Breast epithelium (tissue), 4 donors: Measurements from ENCODE around the gene FSTL4. TPM values are rescaled to one million over a fixed set of nuclear protein-coding genes. Genes with fewer than 3 reads are reported as not detected.

Experiments
- DNase-seq, 2 donors: peaks; one replicate each; pipeline ENCODE4 v3.0.0-alpha.2; 2019; ENCODE audit warnings: low spot score in 2 of 2
- H3K27ac ChIP-seq, 2 donors: fragments of 200-600 bp; sonication (generic) in 1 of 2; one replicate each; pipeline ENCODE4 v1.5.1; 2016 to 2019; ENCODE audit warnings: mild to moderate bottlenecking in 1 of 2
- H3K27me3 ChIP-seq, 2 donors: fragments of 200-600 bp; sonication (generic) in 1 of 2; one replicate each; pipeline versions ENCODE4 v1.5.1 to v1.6.0; 2017 to 2019; ENCODE audit warnings: control low read depth in 1 of 2, mild to moderate bottlenecking in 1 of 2
- H3K36me3 ChIP-seq: fragments of 200-600 bp; one replicate; pipeline ENCODE4 v1.5.1; 2019
- H3K4me1 ChIP-seq, 2 donors: fragments of 200-600 bp; sonication (generic); one replicate each; pipeline ENCODE4 v1.5.1; 2016 to 2019; ENCODE audit warnings: control low read depth in 1 of 2
- H3K4me3 ChIP-seq, 3 donors: fragments of 200-600 bp; sonication (generic); 1 replicate in 2 of 3; 2 replicates in 1 of 3; pipeline ENCODE4 v1.5.1; 2016 to 2019; ENCODE audit warnings: mild to moderate bottlenecking in 3 of 3, moderate library complexity in 2 of 3
- H3K9me3 ChIP-seq, 2 donors: fragments of 200-600 bp; sonication (generic) in 1 of 2; one replicate each; pipeline ENCODE4 v1.5.1; 2016 to 2019; ENCODE audit warnings: control low read depth in 1 of 2
- CTCF ChIP-seq, 3 donors: fragments of 450-650 bp; IDR thresholded peaks; one replicate each; pipeline ENCODE4 v1.5.1; 2016 to 2017; ENCODE audit warnings: antibody characterized with exemption in 3 of 3, mild to moderate bottlenecking in 3 of 3, moderate library complexity in 3 of 3
- POLR2A ChIP-seq: fragments of 450-650 bp; IDR thresholded peaks from one replicate; pipeline ENCODE4 v1.6.1; 2016; ENCODE audit warnings: antibody characterized with exemption, mild to moderate bottlenecking, moderate library complexity
- POLR2AphosphoS5 ChIP-seq, 3 donors: sonication (generic); formaldehyde crosslinking; IDR thresholded peaks; one replicate each; pipeline ENCODE4 v1.6.1; 2017; ENCODE audit warnings: antibody characterized with exemption in 3 of 3
- intact Hi-C: fragments of 100-400 bp; cut with DNase I; formaldehyde crosslinking; loops from one replicate; pipeline ENCODE4 v1.15.1; 2023; ENCODE audit warnings: low total_unique reads
- total RNA-seq, 3 donors: library from RNA; depleted of rRNA; stranded (reverse); fragments of >200 nt; gene quantifications; one replicate each; pipeline ENCODE4 v1.1.0, GENCODE V29; 2016

The FSTL4 gene
- total RNA-seq, 3 donors from 2014 or later = 0.16 to 0.98 (median 0.88) TPM

DNA sequence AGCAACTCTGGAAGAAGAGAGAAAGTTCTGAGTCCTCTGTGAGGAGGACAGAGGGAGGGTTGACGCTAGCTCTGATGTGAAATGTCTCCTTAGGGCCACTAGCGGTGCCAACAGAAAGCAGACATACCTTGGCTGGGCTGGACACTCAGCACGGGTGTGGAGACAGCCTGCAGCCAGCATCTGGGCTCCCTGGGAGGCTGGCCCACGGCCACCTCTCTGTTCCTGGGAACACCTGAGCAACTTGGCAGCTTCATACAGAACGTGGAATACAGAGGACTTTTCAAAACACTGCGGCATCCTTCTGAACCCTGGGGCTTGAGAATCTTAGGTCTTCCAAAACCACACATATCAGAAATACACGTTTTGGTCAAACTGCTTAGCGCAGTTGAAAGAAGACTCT is 269.1 kb downstream of the FSTL4 start:
- H3K4me3 ChIP-seq = no peak overlapping the region
- H3K4me1 ChIP-seq = no peaks in the 10 kb centered on the region
- H3K9me3 ChIP-seq = no peaks in the 10 kb centered on the region
- no peak for TF ChIP-seq POLR2A
- TF ChIP-seq POLR2AphosphoS5 (IDR thresholded peaks at IDR 0.05) = no peak
- no peak for TF ChIP-seq CTCF (IDR thresholded peaks at IDR 0.05)
- no peaks in the 10 kb centered on the region for H3K27me3 ChIP-seq
- H3K36me3 ChIP-seq = no peaks in the 10 kb centered on the region
- no peak overlapping the region for H3K27ac ChIP-seq
- peak; percentile 41 to 60 for DNase-seq
- intact Hi-C loops = loop anchor here (5.0 kb wide), 1 partner anchor 794 kb away; no protein-coding TSS in a partner anchor

- intact Hi-C loops = loop anchor here (5.0 kb wide), 1 partner anchor 795 kb away; no protein-coding TSS in a partner anchor
- TF ChIP-seq POLR2A = no peak
- H3K4me1 ChIP-seq = no peaks in the 10 kb centered on the region
Observed at GRCh38 chr5:133341915-133342710, 270.2 kb downstream of the FSTL4 start.

DNA sequence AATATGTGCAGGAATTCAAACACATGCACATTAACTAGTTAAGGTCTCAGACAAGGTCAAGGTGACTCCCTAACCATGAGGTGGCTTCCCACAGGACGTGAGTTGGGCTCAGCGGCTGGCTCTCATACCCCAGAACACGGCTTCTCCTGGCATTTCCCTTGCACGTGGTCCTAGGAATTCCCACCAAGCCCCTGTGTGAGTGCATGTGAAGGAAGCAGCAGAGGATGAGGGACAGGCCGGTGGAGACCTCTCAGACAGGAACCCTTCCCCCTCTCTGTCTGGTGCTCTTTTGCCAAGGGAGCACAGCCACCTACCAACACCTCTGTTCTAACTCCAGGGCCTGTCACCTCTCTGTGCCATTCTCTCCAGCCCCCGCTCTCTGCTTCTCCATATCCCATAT is 271.0 kb downstream of the FSTL4 start:
- no peak overlapping the region for H3K27ac ChIP-seq
- H3K4me1 ChIP-seq = no peaks in the 10 kb centered on the region
- TF ChIP-seq CTCF (IDR thresholded peaks at IDR 0.05) (no peak), POLR2AphosphoS5 (IDR thresholded peaks at IDR 0.05) (no peak), POLR2A (no peak)
- H3K27me3 ChIP-seq = no peaks in the 10 kb centered on the region
- H3K36me3 ChIP-seq = no peaks in the 10 kb centered on the region
- peak in 1 of 2 donors; percentile 30 for DNase-seq
- no peak overlapping the region for H3K4me3 ChIP-seq
- H3K9me3 ChIP-seq = no peaks in the 10 kb centered on the region
- intact Hi-C loops = loop anchor here (5.0 kb wide), 1 partner anchor 796 kb away; no protein-coding TSS in a partner anchor

More at GRCh38 chr5:133341915-133342710, 270.2 kb downstream of the FSTL4 start:
- DNase-seq = peak in 1 of 2 donors; percentile 37
- H3K36me3 ChIP-seq = no peaks in the 10 kb centered on the region
- H3K4me3 ChIP-seq = no peak overlapping the region
- no peak overlapping the region for H3K27ac ChIP-seq
- no peaks in the 10 kb centered on the region for H3K27me3 ChIP-seq
- no peaks in the 10 kb centered on the region for H3K9me3 ChIP-seq

DNA sequence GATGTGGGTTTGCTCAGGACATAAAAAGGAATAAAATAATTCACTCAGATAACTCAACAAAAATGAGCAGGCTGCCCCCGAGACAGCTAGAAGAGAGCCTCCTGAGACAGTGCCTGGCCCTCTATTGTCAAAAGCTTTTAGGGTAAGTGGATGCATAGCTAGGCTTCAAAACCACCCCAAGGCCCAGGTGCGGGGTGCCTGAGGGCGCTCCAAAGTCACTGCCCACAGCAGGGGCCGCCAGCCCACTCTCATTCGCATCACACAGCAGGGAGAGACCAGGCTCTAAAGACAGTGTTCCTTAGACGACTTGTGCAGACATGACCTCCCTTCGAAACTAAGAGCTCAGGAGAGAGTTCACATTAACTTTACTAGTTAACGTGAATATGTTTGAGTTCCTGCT is 271.5 kb downstream of the FSTL4 start:
- no peaks in the 10 kb centered on the region for H3K9me3 ChIP-seq
- no peak overlapping the region for H3K27ac ChIP-seq
- H3K36me3 ChIP-seq = no peaks in the 10 kb centered on the region
- intact Hi-C loops = loop anchor here (5.0 kb wide), 1 partner anchor 796 kb away; no protein-coding TSS in a partner anchor
- H3K4me3 ChIP-seq = no peak overlapping the region
- no peaks in the 10 kb centered on the region for H3K4me1 ChIP-seq
- no peaks in the 10 kb centered on the region for H3K27me3 ChIP-seq
- no peak for TF ChIP-seq POLR2A
- TF ChIP-seq POLR2AphosphoS5 (IDR thresholded peaks at IDR 0.05) = no peak
- no peak for TF ChIP-seq CTCF (IDR thresholded peaks at IDR 0.05)
- DNase-seq = peak in 1 of 2 donors; percentile 35

DNA sequence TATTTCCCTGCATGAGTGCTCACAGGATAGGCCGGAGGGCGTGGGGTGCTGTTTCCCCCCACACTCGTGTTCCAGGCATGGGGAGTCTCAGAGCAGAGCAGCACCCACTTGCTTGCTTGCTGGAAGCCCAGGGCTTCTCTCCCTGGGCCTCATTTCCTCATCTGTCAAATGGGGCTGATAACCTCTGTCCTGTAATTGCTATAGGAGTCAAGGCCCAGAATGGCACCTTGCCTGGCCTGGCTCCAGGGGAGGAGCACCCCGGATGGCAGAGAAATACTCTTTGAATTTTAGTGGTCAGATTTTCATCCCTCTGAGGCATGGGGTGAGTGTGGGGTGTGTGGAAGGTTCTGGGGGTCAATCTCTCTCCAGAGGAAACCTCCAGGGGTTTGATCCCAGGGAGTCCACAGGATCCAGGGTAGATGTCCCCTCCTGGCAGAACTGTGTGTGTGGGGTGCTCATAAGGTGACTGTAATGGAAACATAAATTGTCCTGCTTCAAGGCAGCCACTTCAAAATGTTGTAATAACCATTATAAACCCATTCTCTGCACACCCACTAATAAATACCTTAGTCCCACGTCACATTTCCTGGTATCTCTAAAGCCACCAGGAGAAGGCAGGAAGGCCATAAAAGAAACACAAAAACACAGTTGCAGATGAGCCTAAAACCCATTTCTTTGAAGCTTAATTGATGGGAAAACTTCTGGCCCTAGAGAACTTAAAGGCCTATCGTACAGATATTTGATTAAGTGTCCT is 272.2 kb downstream of the FSTL4 start:
- no peaks in the 10 kb centered on the region for H3K27me3 ChIP-seq
- no peaks in the 10 kb centered on the region for H3K36me3 ChIP-seq
- no peaks in the 10 kb centered on the region for H3K9me3 ChIP-seq
- peak in 1 of 2 donors; percentile 20 for DNase-seq
- intact Hi-C loops = loop anchor here (5.0 kb wide), 1 partner anchor 797 kb away; no protein-coding TSS in a partner anchor
- no peak overlapping the region for H3K4me3 ChIP-seq
- H3K27ac ChIP-seq = no peak overlapping the region
- TF ChIP-seq POLR2AphosphoS5 (IDR thresholded peaks at IDR 0.05) (no peak), CTCF (IDR thresholded peaks at IDR 0.05) (no peak), POLR2A (no peak)
- H3K4me1 ChIP-seq = no peaks in the 10 kb centered on the region
